Esophagus muscularis mucosa (tissue), 4 donors: ENCODE data around the gene RNF144A.

Experiments
- CTCF ChIP-seq, 3 experiments: fragments of 200-600 bp in 2 of 3; fragments of 450-650 bp in 1 of 3; sonication (generic) in 2 of 3; IDR thresholded peaks; one replicate each; pipeline ENCODE4 v1.5.1; 2017 to 2019; ENCODE audit warnings: antibody characterized with exemption in 3 of 3, mild to moderate bottlenecking in 2 of 3, moderate library complexity in 1 of 3
- EP300 ChIP-seq: sonication (generic); formaldehyde crosslinking; IDR thresholded peaks from one replicate; pipeline ENCODE4 v1.6.1; 2017; ENCODE audit warnings: antibody characterized with exemption
- POLR2A ChIP-seq: fragments of 450-650 bp; IDR thresholded peaks from one replicate; pipeline ENCODE4 v1.6.1; 2017; ENCODE audit warnings: antibody characterized with exemption, moderate library complexity, mild to moderate bottlenecking, low read depth
- POLR2AphosphoS5 ChIP-seq, 2 donors: sonication (generic); formaldehyde crosslinking; IDR thresholded peaks; one replicate each; pipeline ENCODE4 v1.6.1; 2017; ENCODE audit warnings: antibody characterized with exemption in 2 of 2

GRCh38 chr2:6906165-6906741 lies 11.0 kb upstream of the RNF144A start:
- TF ChIP-seq CTCF (IDR thresholded peaks at IDR 0.05), result no peak
- TF ChIP-seq POLR2A, result no peak
- TF ChIP-seq POLR2AphosphoS5 (IDR thresholded peaks at IDR 0.05), result no peak
- TF ChIP-seq EP300, result no peak
